ENCODE data around the gene DPH5.
"Not testable (repeated sequence)": the region's sequence is repeated elsewhere in the genome, so short reads cannot be mapped to it uniquely, and the experiment has no call there.

Gene DPH5

GRCh38 chr1:101025657-101026429, at the start of gene DPH5:
TSS of gene DPH5 (minus strand) at chr1:101025784. CDS start at chr1:101025443, 341 bp downstream.
- Histone ChIP-seq H2AFZ (ENCODE audit: low read depth, low read length) (peak within 1 kb of the TSS; percentile 86), H3K9ac (ENCODE audit: low read length) (peak within 1 kb of the TSS; percentile 90), H3K4me2 (ENCODE audit: low read length) (peak within 1 kb of the TSS; percentile 89), H3K9me3 (ENCODE audit: insufficient read depth, low read length) (no peaks in the 10 kb centered on the region), H3K27ac (ENCODE audit: low read length) (peak within 1 kb of the TSS; percentile 38), H3K79me2 (ENCODE audit: low read length) (peaks cover 49% of the 10 kb centered on the region), H4K20me1 (ENCODE audit: insufficient read depth, low read length) (no peaks in the 10 kb centered on the region), H3K36me3 (replicated peaks; ENCODE audit: low read depth, low read length) (peaks cover 14% of the 10 kb centered on the region), H3K4me3 (ENCODE audit: low read length) (peak within 1 kb of the TSS; percentile 98), H3K27me3 (ENCODE audit: low read depth, low read length) (no peaks in the 10 kb centered on the region), H3K4me1 (ENCODE audit: low read length) (peaks cover 31% of the 10 kb centered on the region)
- TF ChIP-seq CTCF (IDR thresholded peaks at IDR 0.05; ENCODE audit: low read depth, low read length) (no peak), EZH2phosphoT487 (IDR thresholded peaks at IDR 0.05; ENCODE audit: low read depth) (no peak)

GRCh38 chr1:101073836-101074235, 48.3 kb upstream of the DPH5 start:
- no peak overlapping the region for H2AFZ ChIP-seq (ENCODE audit: low read depth, low read length)
- no peak for TF ChIP-seq CTCF (IDR thresholded peaks at IDR 0.05; ENCODE audit: low read depth, low read length)
- TF ChIP-seq EZH2phosphoT487 (IDR thresholded peaks at IDR 0.05; ENCODE audit: low read depth): no peak

GRCh38 chr1:101071470-101071891, 45.9 kb upstream of the DPH5 start:
- Histone ChIP-seq H3K27me3 (ENCODE audit: low read depth, low read length) (no peaks in the 10 kb centered on the region), H3K27ac (ENCODE audit: low read length) (no peak overlapping the region), H3K4me3 (ENCODE audit: low read length) (no peak overlapping the region), H3K4me1 (ENCODE audit: low read length) (peaks cover 4% of the 10 kb centered on the region), H3K36me3 (replicated peaks; ENCODE audit: low read depth, low read length) (no peaks in the 10 kb centered on the region), H4K20me1 (ENCODE audit: insufficient read depth, low read length) (no peaks in the 10 kb centered on the region), H3K4me2 (ENCODE audit: low read length) (no peak overlapping the region), H3K9me3 (ENCODE audit: insufficient read depth, low read length) (no peaks in the 10 kb centered on the region), H3K9ac (ENCODE audit: low read length) (no peak overlapping the region), H2AFZ (ENCODE audit: low read depth, low read length) (no peak overlapping the region), H3K79me2 (ENCODE audit: low read length) (no peaks in the 10 kb centered on the region)
- TF ChIP-seq CTCF (IDR thresholded peaks at IDR 0.05; ENCODE audit: low read depth, low read length) (no peak), EZH2phosphoT487 (IDR thresholded peaks at IDR 0.05; ENCODE audit: low read depth) (no peak)

More at GRCh38 chr1:101073836-101074235, 48.3 kb upstream of the DPH5 start:
- Histone ChIP-seq H3K36me3 (replicated peaks; ENCODE audit: low read depth, low read length) (peaks cover 3% of the 10 kb centered on the region), H3K27ac (ENCODE audit: low read length) (no peak overlapping the region), H3K79me2 (ENCODE audit: low read length) (no peaks in the 10 kb centered on the region), H3K4me2 (ENCODE audit: low read length) (no peak overlapping the region), H3K4me1 (ENCODE audit: low read length) (no peaks in the 10 kb centered on the region), H3K4me3 (ENCODE audit: low read length) (no peak overlapping the region), H3K9me3 (ENCODE audit: insufficient read depth, low read length) (no peaks in the 10 kb centered on the region), H3K27me3 (ENCODE audit: low read depth, low read length) (no peaks in the 10 kb centered on the region), H3K9ac (ENCODE audit: low read length) (no peak overlapping the region), H4K20me1 (ENCODE audit: insufficient read depth, low read length) (no peaks in the 10 kb centered on the region)

- no peak overlapping the region for H3K9ac ChIP-seq (ENCODE audit: low read length)
- TF ChIP-seq CTCF (IDR thresholded peaks at IDR 0.05; ENCODE audit: low read depth, low read length): no peak
- TF ChIP-seq EZH2phosphoT487 (IDR thresholded peaks at IDR 0.05; ENCODE audit: low read depth): no peak
- H3K27me3 ChIP-seq (ENCODE audit: low read depth, low read length): no peaks in the 10 kb centered on the region
- no peaks in the 10 kb centered on the region for H3K36me3 ChIP-seq (replicated peaks; ENCODE audit: low read depth, low read length)
- H2AFZ ChIP-seq (ENCODE audit: low read depth, low read length): no peak overlapping the region
- no peaks in the 10 kb centered on the region for H3K9me3 ChIP-seq (ENCODE audit: insufficient read depth, low read length)
- no peak overlapping the region for H3K27ac ChIP-seq (ENCODE audit: low read length)
- peaks cover 26% of the 10 kb centered on the region for H3K4me1 ChIP-seq (ENCODE audit: low read length)
- H3K4me3 ChIP-seq (ENCODE audit: low read length): no peak overlapping the region
- H3K4me2 ChIP-seq (ENCODE audit: low read length): no peak overlapping the region
- H4K20me1 ChIP-seq (ENCODE audit: insufficient read depth, low read length): no peaks in the 10 kb centered on the region
- H3K79me2 ChIP-seq (ENCODE audit: low read length): no peaks in the 10 kb centered on the region
These were observed 43.6 kb upstream of the DPH5 start for GRCh38 chr1:101069158-101069557.

GRCh38 chr1:101066937-101067335, 41.4 kb upstream of the DPH5 start:
- H2AFZ ChIP-seq (ENCODE audit: low read depth, low read length); H3K9ac ChIP-seq (ENCODE audit: low read length); H3K27ac ChIP-seq (ENCODE audit: low read length); H3K4me3 ChIP-seq (ENCODE audit: low read length); H3K4me2 ChIP-seq (ENCODE audit: low read length); H3K27me3 ChIP-seq (ENCODE audit: low read depth, low read length); H3K9me3 ChIP-seq (ENCODE audit: insufficient read depth, low read length); H4K20me1 ChIP-seq (ENCODE audit: insufficient read depth, low read length); H3K79me2 ChIP-seq (ENCODE audit: low read length); H3K36me3 ChIP-seq (replicated peaks; ENCODE audit: low read depth, low read length): not testable (repeated sequence)
- H3K4me1 ChIP-seq (ENCODE audit: low read length): peaks cover 46% of the 10 kb centered on the region
